Measurements from ENCODE around the gene RPRD2.

- no peak for TF ChIP-seq CTCF (IDR thresholded peaks at IDR 0.05)
- peak in 1 of 4 donors; percentile 24 for TF ChIP-seq POLR2A (IDR thresholded peaks at IDR 0.05)
- peak in 1 of 2 donors; percentile 47 for TF ChIP-seq POLR2AphosphoS5 (IDR thresholded peaks at IDR 0.05)
- TF ChIP-seq EP300 (IDR thresholded peaks at IDR 0.05) = no peak
These were observed 144.2 kb downstream of the RPRD2 start, which contains the start of gene ECM1 for GRCh38 chr1:150507912-150508864.
